GM19452 (cell line): Measurements from ENCODE around the gene TRAPPC2.
"Not testable (repeated sequence)": the region's sequence is repeated elsewhere in the genome, so short reads cannot be mapped to it uniquely, and the experiment has no call there.

Experiments used
- ATAC-seq: cut with Tn5 transposase; IDR thresholded peaks from one replicate; pipeline ENCODE4 v1.9.1; 2021; ENCODE audit not compliant: unreplicated experiment

The TRAPPC2 gene

GRCh38 chrX:13673016-13673415, 61.4 kb downstream of the TRAPPC2 start:
- ATAC-seq: no peak

GRCh38 chrX:13670197-13670596, 64.2 kb downstream of the TRAPPC2 start:
- no peak for ATAC-seq

- ATAC-seq: not testable (repeated sequence)
Measured at GRCh38 chrX:13669755-13670154, 64.7 kb downstream of the TRAPPC2 start.

GRCh38 chrX:13669246-13669737, 65.1 kb downstream of the TRAPPC2 start:
- ATAC-seq: peak; percentile 72

DNA sequence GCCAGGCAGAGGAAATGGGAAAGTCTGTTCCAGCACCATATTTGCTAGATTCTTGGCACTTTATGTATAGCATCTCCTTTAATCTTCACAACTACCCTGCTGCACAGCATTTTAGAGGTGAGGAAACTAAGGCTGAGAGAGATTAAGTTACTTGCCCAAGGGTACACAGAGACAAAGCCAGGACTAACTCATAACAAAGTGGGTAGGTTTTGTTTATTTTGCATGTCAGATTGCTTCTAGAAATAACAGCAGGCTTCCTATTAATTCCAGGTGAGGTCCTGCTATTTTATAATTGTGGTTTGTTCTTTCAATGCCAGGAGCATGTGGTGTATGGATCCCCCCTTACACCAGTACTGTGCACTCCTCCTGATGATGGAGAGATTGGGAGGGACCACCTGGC, 66.5 kb downstream of the TRAPPC2 start:
- ATAC-seq: no peak

GRCh38 chrX:13666836-13667235, 67.6 kb downstream of the TRAPPC2 start:
- no peak for ATAC-seq

DNA sequence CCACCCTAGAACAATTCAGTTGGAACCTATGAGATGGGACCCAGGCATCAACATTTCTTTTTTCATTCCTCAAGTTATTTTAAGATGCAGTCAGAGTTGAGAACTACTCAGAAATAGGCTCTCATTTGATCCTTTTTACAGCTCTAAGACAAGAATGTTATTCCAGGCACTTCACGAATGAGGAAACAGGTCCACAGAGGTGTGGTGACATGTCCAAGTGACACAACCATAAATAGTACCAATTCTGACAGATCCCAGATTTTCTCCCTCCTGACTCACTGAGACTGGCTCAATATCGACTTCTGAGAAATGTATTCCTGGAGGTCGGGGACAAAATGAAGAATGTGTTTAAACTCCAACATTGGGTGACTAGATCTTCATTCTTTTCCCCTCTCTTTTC, 70.4 kb downstream of the TRAPPC2 start:
- ATAC-seq: no peak

- ATAC-seq: no peak
Measured at GRCh38 chrX:13662355-13662791, 72.0 kb downstream of the TRAPPC2 start.
